IPS-NIHi7 (cell line): Measurements from ENCODE around the gene NCCRP1.

Source experiments
- DNase-seq: peaks from one replicate; pipeline ENCODE4 v3.0.0; 2012; ENCODE audit warnings: mixed read lengths; ENCODE audit errors: extremely low spot score

The NCCRP1 gene

GRCh38 chr19:39179754-39180153, 17.0 kb upstream of the NCCRP1 start:
- DNase-seq: no peak

DNA sequence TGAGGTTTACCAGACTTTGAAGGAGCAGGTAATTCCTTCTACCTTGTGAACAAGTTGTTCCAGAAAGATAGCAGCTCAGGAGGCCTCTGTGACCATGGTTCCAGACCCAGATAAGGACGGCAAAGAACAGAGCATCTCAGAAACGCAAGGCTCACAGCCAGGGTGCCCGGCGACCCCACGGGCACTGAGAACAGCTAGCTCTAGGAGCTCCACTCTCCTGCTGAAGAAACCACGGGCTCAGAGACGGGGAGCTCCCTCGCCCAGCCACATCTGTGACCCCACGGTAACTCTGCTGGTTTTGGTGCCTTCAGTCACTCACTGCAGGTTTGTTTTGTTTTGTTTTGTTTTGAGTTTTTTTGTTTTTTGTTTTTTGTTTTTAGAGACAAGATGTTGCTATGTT, 16.0 kb upstream of the NCCRP1 start:
- DNase-seq: no peak

DNA sequence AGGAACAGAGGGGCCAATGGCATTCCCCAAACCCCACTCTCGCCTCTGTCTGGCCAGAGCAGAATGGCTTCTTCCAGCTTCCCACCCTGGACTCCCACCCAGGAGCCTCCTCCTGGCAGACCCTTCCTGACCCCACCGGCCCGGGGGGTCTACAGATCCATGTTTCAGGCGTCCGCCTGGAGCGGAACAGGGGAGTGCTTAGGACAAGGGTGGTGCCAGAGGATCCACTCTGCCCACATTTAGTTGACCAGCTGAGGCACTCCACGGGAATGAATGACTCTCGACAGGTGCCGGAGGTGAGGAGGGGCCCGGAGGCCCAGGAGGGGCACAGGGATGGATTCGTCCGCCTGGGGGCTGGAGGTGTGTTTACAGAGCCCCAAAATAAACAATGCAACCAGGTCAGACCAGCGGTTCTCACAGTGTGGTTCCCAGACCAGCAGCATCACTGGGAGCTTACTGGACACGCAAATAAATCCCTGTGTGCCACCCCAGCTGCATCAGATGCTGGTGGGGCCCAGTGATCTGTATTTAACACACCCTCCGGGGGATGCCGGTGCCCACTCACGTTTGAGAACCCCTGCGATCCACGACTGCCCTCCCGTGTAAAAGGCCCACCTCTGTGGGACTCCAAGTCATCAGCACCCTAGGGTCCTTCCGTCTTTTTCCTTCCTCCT, 15.1 kb upstream of the NCCRP1 start:
- DNase-seq: no peak

DNA sequence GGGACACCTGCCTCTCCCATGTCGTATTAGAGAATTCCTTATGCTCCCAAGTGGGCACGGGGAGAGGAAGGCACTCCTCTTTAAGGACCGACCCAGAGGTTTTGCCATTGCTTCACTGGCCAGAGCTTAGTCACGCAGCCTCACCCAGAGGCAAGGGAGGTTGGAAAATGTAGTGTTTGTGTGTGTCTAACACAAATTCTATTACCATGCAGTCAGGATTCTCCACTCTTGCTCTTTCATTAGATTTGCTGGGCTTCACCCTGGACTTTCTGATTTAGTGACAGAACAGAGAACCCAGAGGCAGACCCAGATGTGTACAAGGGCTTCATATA, 14.6 kb upstream of the NCCRP1 start:
- DNase-seq: no peak

- no peak for DNase-seq
Measured at GRCh38 chr19:39183104-39183503, 13.7 kb upstream of the NCCRP1 start.

- no peak for DNase-seq
Measured at GRCh38 chr19:39186391-39186790, 10.4 kb upstream of the NCCRP1 start.

- DNase-seq: no peak
Measured at GRCh38 chr19:39187552-39187943, 9.2 kb upstream of the NCCRP1 start.

GRCh38 chr19:39188960-39189359, 7.8 kb upstream of the NCCRP1 start:
- DNase-seq: no peak

DNA sequence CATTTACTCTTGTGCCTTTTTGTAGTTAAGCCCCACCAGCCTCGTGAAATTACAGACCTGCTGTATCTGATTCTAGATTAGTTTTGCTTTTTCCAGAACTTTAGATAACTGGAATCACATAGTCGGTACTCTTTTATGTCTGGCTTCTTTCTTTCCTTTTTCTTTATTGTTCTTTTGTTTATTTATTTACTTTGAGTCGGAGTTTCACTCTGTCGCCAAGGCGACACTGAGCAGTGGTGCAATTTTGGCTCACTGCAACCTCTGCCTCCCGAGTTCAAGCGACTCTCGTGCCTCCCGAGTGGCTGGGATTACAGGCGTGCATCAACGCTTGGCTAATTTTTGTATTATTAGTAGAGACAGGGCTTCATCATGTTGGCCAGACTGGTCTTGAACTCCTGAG, 6.0 kb upstream of the NCCRP1 start:
- DNase-seq: no peak

DNA sequence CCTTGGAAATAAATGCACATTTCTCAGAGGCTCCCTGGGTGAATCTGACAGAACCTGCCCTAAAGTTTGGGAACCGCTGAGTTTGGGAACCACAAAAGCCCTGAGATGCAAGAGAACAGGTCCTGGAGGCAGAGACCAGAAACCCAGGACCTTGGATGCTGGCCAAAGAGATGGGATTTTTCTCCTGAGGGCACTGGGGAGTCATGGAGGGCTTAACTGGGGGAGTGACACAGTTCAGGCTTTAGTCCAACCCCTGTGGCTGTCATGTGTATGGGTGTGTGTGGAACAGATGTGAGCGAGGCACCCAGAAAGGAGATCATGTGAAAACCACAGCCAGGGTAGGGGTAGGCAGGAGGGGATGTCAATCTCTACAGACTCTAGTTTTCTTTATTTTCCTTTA, 3.9 kb upstream of the NCCRP1 start:
- no peak for DNase-seq

GRCh38 chr19:39193803-39194202, 3.0 kb upstream of the NCCRP1 start:
- no peak for DNase-seq

- DNase-seq: no peak
Measured at GRCh38 chr19:39194832-39195542, 1.8 kb upstream of the NCCRP1 start.

GRCh38 chr19:39195755-39196154, 1.0 kb upstream of the NCCRP1 start:
- no peak for DNase-seq

DNA sequence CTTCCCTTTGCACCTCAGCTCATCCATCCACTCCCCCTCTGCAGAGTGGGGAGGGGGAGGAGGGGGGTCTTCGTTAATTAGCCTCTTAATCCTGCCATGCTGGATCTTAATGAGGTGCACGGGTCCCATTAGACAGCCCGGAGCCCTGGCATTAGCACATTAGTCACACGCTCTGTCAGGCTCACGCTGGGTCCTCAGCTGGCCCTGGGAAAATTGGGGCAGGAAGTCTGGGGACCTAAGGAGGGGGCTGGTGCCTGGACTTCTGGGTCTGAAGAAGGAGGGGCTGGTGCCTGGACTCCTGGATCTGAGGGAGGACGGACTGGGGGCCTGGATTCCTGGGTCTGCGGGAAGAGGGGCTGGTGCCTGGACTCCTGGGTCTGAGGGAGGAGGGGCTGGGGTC, 444 bp upstream of the NCCRP1 start:
- DNase-seq: no peak

DNA sequence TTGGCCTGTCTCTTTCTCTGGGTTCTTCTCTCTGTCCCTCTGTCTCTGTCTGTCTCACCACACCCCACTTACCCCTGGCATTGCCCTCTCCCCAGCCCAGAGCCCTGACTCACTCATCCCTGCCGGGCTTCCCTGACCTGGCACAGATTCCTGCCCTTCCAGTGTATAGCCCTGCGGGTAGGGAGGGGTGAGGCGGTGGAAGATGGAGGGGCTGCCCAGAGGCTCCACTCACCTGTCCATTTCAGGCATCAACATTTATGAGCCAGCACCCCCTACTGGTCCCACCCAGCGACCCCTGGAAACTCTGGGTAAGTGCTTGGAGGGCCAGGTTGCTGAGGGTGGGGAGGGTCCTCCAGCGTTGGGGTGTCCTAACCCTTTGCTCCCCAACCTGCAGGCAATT, 1.0 kb downstream of the NCCRP1 start:
- no peak for DNase-seq

- DNase-seq: no peak
Measured at GRCh38 chr19:39199025-39199424, 2.3 kb downstream of the NCCRP1 start.

- DNase-seq: no peak
Measured at GRCh38 chr19:39200066-39200802, 3.5 kb downstream of the NCCRP1 start.

GRCh38 chr19:39200803-39201115, 4.0 kb downstream of the NCCRP1 start:
- no peak for DNase-seq

GRCh38 chr19:39202998-39203355, 6.2 kb downstream of the NCCRP1 start:
- no peak for DNase-seq

DNA sequence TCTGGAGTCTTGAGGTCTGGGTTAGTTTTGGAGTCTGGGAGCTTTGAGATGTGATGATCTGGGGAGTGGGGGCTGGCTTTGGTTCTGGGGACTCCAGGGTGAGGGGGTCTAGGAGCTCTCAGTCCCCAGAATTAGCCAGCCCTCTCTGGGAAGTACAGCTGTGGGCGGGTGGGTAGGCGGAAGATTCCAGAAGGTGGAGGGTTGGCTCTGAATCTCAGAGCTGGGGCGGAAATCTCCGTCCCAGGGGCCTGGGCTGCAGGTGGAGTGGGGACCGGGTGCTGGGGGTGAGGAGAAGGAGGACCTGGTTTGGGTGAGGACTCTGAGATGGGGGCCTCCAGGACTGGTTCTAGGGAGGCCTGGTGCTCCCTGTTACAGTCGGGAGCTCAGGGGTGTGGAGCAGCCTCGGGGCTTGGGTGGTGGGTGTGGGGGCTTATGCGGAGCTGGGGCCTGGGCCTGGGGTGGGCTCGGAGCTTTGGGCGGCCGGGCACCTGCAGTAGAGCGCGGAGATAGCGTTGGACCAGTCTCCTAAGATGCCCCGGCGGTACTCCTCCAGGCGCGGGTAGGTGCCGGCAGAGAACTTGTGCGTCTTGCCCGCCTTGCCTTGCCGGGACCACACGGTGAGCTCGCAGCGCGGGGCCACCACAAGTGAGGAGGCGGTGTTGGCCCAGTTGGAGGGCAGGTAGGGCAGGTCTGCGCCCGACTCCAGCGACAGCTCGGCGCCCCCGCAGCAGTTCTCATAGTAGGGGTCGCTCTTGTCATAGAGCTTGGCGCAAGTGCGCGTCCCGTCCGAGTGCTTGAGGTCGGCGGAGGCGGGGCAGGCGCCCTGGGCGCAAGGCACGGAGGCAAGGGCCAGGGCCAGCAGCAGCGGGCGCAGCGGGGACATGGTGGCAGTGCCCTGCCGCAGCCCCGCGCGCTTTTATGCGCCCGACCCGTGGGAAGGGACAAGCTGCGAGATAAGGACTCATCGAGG, 6.9 kb downstream of the NCCRP1 start, which contains the start of gene SYCN:
Gene SYCN (minus strand): TSS at position 892 of the 970 bp plus-strand sequence. CDS start 9 bp downstream, at position 883.
- no peak for DNase-seq

- DNase-seq: no peak
Measured at GRCh38 chr19:39205449-39205764, 8.6 kb downstream of the NCCRP1 start.

GRCh38 chr19:39206122-39206521, 9.4 kb downstream of the NCCRP1 start:
- no peak for DNase-seq
